NCI-H1092 treated with DMSO at 0.1 percent for 48 hours (cell line): ENCODE measurements around the gene CLEC20A.

Experiments
- DNase-seq: peaks from one replicate; lab custom pipeline; 2025; lab: John Stamatoyannopoulos, UW

CLEC20A gene

GRCh38 chr1:178496410-178497135 lies at the start of gene CLEC20A:
CLEC20A (minus strand) TSS chr1:178496964; CDS start chr1:178496939, 25 bp downstream.
- no peak for DNase-seq

GRCh38 chr1:178544531-178544930 lies 47.8 kb upstream of the CLEC20A start:
- no peak for DNase-seq

- no peak for DNase-seq
Measured at GRCh38 chr1:178543290-178543607, 46.5 kb upstream of the CLEC20A start.

GRCh38 chr1:178542554-178543289 lies 46.0 kb upstream of the CLEC20A start:
- peak; percentile 83 for DNase-seq

GRCh38 chr1:178541829-178542553 lies 45.2 kb upstream of the CLEC20A start:
- peak; percentile 42 for DNase-seq

- no peak for DNase-seq
Measured at GRCh38 chr1:178541379-178541778, 44.6 kb upstream of the CLEC20A start.

GRCh38 chr1:178540646-178541045 lies 43.9 kb upstream of the CLEC20A start:
- no peak for DNase-seq

GRCh38 chr1:178540204-178540603 lies 43.4 kb upstream of the CLEC20A start:
- no peak for DNase-seq

- DNase-seq = no peak
Measured at GRCh38 chr1:178539291-178539690, 42.5 kb upstream of the CLEC20A start.

- no peak for DNase-seq
Measured at GRCh38 chr1:178538192-178538916, 41.6 kb upstream of the CLEC20A start.

- no peak for DNase-seq
Measured at GRCh38 chr1:178537382-178538090, 40.8 kb upstream of the CLEC20A start.

- no peak for DNase-seq
Measured at GRCh38 chr1:178536844-178537371, 40.1 kb upstream of the CLEC20A start.

- no peak for DNase-seq
Measured at GRCh38 chr1:178536329-178536728, 39.6 kb upstream of the CLEC20A start.

- no peak for DNase-seq
Measured at GRCh38 chr1:178534137-178534868, 37.5 kb upstream of the CLEC20A start.

- DNase-seq = no peak
Measured at GRCh38 chr1:178533121-178533946, 36.6 kb upstream of the CLEC20A start.

- peak; percentile 77 for DNase-seq
Measured at GRCh38 chr1:178532392-178532791, 35.6 kb upstream of the CLEC20A start.

- peak; percentile 77 for DNase-seq
Measured at GRCh38 chr1:178531887-178532286, 35.1 kb upstream of the CLEC20A start.

GRCh38 chr1:178530502-178530901 lies 33.7 kb upstream of the CLEC20A start:
- no peak for DNase-seq

- DNase-seq = no peak
Measured at GRCh38 chr1:178530037-178530402, 33.3 kb upstream of the CLEC20A start.
